Limb (tissue), 2 donors: ENCODE measurements around the gene ZNF385D.

Experiments used
- DNase-seq, 2 donors: peaks; one replicate each; pipeline ENCODE4 v3.0.0-alpha.2; 2016; ENCODE audit errors: extremely low spot score in 2 of 2

ZNF385D gene, protein sequence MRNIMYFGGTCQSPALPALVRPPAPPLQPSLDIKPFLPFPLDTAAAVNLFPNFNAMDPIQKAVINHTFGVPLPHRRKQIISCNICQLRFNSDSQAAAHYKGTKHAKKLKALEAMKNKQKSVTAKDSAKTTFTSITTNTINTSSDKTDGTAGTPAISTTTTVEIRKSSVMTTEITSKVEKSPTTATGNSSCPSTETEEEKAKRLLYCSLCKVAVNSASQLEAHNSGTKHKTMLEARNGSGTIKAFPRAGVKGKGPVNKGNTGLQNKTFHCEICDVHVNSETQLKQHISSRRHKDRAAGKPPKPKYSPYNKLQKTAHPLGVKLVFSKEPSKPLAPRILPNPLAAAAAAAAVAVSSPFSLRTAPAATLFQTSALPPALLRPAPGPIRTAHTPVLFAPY

GRCh38 chr3:21750831-21751391 lies at the start of gene ZNF385D:
Gene ZNF385D (minus strand): TSS chr3:21751210. CDS start chr3:21750916, 294 bp downstream.
- peak; percentile 67 to 81 for DNase-seq

DNA sequence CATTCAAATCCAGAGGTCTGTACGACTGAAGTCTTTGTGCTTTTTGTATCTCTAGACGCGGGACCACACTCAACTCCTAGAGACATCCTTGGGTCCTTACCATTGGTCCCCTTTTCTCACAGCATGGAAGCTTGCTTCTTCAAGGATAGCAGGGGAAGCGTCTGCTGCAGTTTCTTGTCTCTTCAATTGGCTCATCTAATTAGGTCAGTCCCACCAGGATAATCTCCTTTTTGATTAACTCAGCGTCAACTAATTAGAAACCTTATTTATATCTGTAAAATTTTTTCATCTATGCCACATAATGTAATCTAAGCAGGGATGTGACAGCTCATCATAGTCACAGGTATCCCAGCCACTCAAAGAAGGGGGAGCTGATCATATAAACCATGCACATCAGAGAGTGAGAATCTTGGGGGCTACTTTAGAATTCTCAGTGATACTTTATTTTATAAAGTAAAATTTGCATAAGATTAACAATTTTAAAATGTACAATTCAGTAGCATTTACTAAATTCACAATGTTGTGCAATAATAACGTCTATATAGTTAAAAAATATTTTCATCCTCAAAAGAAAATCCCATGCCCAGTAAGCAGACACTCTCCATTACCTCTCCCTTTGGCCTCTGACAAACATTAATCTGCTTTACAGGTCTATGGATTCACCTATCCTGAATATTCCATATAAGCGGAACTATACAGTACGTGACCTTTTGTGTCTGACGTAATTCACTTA lies 47.5 kb upstream of the ZNF385D start:
- no peak for DNase-seq

DNA sequence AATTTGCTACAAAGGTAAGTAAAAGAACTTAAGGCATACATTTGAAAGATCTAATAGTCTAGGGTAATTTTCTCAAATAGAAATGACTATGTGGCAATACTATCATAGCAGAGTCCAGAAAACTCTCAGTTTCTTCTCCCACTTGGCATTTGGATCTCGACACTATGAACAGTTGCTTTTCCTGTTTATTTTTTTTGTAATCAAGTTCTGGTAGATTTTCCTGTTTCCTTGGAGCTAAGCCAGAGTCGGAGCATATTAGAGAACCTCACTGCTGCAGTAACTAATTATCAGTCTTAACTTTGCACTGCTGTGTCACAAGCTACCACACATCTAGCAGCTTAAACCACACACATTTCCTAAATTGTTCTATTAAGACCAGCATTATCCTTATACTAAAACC lies 44.9 kb upstream of the ZNF385D start:
- DNase-seq, result no peak

DNA sequence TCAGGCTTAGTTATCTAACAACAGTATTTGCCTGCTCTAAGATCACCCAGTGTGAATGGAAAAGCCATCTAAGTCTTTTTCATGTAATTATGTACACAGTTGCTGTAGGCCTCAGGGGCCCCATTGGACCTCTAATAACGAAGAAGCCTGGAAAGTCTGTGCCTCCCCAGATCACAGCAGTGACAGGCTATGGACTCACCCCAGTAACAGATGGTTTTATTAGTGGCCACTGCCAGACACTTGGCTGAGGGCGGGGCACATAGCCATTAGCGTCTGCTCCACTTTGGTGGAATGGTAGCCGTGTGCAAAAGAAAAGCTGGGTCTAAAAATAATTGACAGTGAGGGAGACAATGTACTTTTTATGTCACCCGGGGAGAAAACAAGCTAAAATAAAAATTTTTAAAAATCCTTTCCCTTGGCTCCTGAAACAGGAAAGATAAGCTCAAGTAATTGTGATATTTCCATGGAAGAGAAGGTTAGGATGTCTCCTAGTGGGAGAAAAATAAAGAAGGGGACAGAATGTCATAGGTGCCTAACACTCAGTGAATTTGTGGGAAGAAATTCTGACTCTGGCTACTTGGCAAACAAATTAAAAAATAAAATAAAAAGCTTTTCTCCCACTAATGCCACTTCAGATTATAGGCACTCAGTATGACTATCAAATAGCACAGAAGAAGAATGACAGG lies 44.3 kb upstream of the ZNF385D start:
- DNase-seq, result peak; percentile 30 to 38

- no peak for DNase-seq
Observed at GRCh38 chr3:21794291-21794690, 43.3 kb upstream of the ZNF385D start.

- no peak for DNase-seq
Observed at GRCh38 chr3:21792176-21792575, 41.2 kb upstream of the ZNF385D start.

GRCh38 chr3:21791356-21791755 lies 40.3 kb upstream of the ZNF385D start:
- no peak for DNase-seq

- DNase-seq, result no peak
Observed at GRCh38 chr3:21790466-21790865, 39.5 kb upstream of the ZNF385D start.

- DNase-seq, result no peak
Observed at GRCh38 chr3:21789730-21790129, 38.7 kb upstream of the ZNF385D start.

- no peak for DNase-seq
Observed at GRCh38 chr3:21786438-21786797, 35.4 kb upstream of the ZNF385D start.

DNA sequence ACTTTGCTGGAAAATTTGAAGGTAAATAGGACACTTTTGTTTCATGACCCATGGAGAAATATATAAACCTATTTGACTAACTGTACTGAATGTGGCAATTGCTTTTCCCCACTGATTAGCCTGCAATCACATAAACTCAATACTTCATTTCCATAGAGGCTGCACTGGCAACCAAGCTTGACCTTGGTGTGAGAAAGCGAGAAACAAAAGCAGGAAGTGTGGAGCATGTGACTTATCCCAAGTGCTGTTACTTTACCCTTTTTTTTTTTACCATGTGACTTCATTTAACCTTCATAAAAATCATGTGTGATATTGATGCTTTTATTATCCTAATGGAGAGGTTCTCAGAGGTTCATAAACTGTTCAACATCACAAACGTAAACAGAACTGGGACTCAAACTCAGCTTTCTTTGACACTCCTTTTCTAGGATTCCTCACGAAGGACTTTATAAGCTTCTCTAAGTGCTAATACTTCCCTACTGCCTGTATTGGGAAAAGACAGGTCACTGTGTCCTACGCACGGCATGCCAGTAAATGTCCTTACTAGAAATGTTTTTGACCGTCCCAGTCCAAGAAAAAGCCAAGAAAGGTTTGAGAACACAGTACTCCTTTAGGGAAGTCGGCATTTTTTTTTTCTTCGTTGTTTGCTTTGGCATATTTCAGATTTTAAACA lies 34.9 kb upstream of the ZNF385D start:
- no peak for DNase-seq

- DNase-seq, result no peak
Observed at GRCh38 chr3:21783839-21784238, 32.8 kb upstream of the ZNF385D start.

- DNase-seq, result no peak
Observed at GRCh38 chr3:21781355-21781754, 30.3 kb upstream of the ZNF385D start.

DNA sequence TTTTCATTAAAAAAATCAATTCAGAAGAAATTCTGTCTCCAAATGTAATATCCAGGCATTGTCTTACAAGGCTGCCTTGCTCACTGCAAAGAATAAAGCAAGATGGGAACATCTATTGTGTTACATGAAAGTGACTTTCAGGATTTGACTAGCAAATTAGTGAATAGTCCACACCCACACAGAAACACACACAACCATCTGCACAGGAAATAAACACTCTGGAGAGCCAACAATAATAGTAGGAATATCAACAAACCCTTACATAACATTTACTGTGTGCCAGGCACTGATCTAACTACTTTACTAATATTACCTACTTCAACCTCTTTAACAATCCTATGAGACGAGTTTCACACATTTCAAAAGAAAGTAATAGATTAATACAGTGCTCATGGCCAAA lies 28.9 kb upstream of the ZNF385D start:
- no peak for DNase-seq

DNA sequence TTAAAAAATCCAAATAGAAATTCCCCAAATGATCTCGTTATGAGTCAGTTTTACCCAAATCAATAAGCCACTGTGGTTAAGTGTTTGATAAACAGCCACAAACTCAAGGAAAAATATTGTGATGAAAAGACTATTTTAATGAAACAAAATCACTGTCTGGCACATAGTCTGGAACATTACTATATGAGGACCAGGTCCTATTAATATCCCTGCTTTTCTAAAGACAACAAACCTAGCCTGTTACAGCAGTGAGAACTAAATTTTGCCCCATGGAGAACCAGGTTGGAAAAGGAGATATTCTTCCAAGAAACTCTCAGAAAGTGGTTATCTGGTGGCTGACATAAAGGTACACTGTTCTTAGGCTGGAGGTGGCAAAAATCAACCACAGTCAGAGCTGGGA lies 27.7 kb upstream of the ZNF385D start:
- DNase-seq, result no peak

DNA sequence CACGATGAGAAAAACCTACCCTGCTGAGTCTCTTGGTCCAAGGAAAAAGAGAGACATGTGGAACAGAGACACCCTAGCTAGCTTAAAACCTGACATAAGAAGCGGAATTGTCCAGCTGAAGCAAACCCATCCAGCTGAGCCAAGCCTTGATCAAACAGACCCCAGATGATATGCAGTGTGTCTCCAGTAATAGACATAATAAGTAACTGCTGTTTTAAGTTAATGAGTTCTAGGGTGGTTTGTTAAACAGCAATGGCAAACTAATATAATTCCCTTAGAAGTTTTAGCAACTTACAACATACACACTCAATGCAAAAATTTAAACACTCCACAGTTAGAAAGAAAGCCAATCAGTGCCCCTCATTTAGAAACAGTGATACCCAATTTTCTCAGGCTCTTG lies 26.8 kb upstream of the ZNF385D start:
- no peak for DNase-seq

GRCh38 chr3:21766002-21766401 lies 15.0 kb upstream of the ZNF385D start:
- no peak for DNase-seq

GRCh38 chr3:21755896-21756295 lies 4.9 kb upstream of the ZNF385D start:
- no peak for DNase-seq

DNA sequence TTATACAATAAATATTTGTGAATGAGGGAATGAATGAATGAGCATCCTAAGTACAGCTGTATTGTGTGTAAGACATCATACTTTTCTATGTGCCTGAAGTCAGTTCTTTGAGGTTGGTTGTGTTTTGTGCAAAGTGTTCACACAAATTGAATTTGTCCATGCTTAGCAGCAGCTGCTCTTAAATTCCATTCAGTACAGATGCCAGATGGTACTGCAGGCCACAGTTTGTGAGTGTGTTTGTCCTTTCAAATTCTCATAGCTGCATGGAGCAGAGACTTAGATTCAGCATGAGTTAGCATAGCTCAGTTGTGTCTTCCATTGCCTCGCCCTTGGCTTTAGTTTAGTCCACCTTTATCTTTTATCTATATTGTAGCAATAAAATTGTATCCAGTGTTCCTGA lies 3.8 kb upstream of the ZNF385D start:
- peak in 1 of 2 donors; percentile 38 for DNase-seq

DNA sequence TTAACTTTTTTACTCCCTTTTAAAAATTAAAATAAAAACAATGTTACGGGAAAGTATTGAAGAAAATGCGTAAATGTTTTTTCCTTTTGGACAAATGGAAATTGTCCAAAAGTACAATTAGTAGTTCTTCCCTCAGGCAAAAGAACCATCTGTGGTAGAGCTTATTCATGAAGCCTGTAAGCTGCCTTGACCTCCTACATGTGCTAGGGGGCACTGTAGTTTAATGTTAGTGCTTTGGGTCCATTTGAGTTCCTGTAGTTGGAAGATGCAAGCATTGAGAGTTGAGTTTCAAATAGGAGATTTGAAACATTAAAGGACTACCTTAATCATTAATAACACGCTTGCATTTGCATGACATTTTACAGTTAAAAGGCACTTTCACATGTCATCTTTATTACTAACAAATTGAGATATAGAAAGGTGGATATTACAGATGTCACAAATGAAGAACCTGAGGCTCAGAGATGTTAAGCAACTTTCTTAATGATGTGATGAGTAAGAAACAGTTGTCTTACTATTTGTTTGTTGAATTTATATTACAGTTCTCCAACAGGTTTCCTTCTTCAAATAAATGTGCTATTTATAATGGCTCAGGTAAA lies 1.8 kb upstream of the ZNF385D start:
- DNase-seq, result peak in 1 of 2 donors; percentile 73

DNA sequence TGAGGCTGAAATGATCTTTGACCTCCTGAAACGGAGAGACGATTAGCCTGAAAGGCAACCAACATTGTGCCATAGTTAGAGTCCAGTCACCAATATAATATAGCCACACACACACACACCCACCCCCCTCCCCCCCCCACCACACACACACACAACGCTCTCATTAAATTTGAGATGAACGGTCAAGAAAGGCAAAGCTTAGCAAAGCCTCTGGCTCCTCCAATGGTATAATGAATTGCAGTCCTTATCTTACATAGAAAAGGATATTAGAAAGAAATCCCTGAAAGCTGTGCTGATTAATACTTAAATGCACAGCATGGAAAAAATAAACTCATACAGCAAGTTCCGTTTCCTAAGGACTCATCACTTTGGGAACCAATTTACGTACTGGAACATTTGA lies 876 bp upstream of the ZNF385D start:
- peak in 1 of 2 donors; percentile 17 for DNase-seq
